GM13976 (cell line): ENCODE results near the gene DOHH.
"Not testable (repeated sequence)": the region's sequence is repeated elsewhere in the genome, so short reads cannot be mapped to it uniquely, and the experiment has no call there.

ENCODE experiments used
- DNase-seq: peaks from one replicate; pipeline ENCODE4 v3.0.0; 2012; ENCODE audit warnings: low spot score
- in situ Hi-C: fragments of 300-500 bp; cut with MboI; formaldehyde crosslinking; loops from one replicate; pipeline ENCODE4 v1.12.0; 2022; ENCODE audit warnings: low sequenced_read_pairs, mixed read lengths, inconsistent platforms; ENCODE audit not compliant: unreplicated experiment
- TF ChIP-seq, protein P1 (sequence below): IDR thresholded peaks from 2 replicates; pipeline ENCODE4 v1.5.1; 2012; ENCODE audit warnings: borderline replicate concordance, mild to moderate bottlenecking; ENCODE audit not compliant: insufficient read depth; ENCODE audit errors: extremely low read depth, missing control alignments, control extremely low read depth

Gene DOHH

DNA sequence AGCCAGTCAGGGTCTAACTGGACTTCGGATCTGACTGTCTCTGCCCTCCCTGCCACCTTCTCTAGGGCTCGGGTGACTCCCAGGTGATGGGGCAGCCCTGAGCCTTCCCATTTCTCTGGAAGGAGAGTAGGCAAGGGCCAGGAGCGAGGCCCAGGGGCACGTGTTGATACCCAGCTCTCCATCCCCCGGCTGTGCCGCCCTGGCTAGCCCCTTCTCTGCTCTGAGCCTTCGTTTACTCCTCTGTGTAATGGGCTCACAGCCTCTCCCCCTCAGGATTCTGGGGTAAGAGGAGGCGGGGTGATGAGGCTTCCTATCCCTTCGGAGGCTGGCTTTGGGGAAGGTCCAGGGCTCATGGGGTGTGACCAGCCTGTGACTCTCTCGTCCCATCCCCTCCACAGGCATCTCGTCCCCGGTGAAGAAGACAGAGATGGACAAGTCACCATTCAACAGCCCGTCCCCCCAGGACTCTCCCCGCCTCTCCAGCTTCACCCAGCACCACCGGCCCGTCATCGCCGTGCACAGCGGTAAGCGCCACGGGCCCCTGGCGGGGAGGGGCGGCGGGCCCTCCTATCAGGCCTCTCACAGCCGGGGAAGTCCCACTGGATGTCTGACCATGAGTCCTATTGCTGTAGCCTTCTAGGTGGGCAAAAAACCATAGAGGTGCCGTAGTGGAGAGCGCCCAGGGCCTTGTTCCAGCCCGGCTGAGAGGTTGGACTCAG lies 51.7 kb downstream of the DOHH start:
- in situ Hi-C loops = no loop called here
- DNase-seq = no peak
- TF ChIP-seq, protein P1, sequence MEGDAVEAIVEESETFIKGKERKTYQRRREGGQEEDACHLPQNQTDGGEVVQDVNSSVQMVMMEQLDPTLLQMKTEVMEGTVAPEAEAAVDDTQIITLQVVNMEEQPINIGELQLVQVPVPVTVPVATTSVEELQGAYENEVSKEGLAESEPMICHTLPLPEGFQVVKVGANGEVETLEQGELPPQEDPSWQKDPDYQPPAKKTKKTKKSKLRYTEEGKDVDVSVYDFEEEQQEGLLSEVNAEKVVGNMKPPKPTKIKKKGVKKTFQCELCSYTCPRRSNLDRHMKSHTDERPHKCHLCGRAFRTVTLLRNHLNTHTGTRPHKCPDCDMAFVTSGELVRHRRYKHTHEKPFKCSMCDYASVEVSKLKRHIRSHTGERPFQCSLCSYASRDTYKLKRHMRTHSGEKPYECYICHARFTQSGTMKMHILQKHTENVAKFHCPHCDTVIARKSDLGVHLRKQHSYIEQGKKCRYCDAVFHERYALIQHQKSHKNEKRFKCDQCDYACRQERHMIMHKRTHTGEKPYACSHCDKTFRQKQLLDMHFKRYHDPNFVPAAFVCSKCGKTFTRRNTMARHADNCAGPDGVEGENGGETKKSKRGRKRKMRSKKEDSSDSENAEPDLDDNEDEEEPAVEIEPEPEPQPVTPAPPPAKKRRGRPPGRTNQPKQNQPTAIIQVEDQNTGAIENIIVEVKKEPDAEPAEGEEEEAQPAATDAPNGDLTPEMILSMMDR = no peak

DNA sequence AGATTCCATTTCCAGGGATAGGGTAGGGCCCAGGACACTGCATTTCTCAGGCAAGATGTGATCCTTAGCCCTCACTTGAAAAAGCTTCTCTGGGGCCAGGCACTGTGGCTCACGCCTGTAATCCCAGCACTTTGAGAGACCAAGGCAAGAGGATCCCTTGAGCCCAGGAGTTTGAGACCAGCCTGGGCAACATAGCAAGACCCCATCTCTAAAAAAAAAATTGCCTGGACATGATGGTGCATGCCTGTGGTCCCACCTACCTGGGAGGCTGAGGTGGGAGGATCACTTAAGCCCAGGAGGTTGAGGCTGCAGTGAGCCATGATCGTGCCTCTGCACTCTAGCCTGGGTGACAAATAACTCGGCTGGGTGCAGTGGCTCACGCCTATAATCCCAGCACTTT lies 53.8 kb downstream of the DOHH start:
- in situ Hi-C loops, DNase-seq: not testable (repeated sequence)

DNA sequence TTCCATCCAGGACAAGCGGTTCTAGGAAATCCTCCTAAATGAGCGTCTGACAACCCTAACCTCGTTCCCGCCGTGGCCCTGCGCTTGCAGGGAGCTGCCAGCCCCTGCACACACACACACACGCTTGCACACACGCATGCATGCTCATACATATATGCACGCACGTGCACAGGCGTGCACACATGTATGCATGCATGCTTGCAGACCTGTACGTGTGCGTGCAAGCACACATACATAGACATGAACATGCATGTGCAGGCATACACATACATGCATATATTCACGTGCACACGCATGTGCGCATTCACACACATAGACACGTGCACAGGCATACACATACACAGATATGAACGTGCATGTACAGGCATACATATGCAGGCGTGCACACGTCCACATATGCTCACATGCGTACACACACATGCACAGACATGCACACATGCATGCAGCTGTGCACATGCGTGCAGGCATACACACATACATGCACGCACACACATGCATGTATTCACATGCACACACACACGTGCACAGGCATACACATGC lies 55.7 kb downstream of the DOHH start:
- DNase-seq = no peak
- in situ Hi-C loops = no loop called here

DNA sequence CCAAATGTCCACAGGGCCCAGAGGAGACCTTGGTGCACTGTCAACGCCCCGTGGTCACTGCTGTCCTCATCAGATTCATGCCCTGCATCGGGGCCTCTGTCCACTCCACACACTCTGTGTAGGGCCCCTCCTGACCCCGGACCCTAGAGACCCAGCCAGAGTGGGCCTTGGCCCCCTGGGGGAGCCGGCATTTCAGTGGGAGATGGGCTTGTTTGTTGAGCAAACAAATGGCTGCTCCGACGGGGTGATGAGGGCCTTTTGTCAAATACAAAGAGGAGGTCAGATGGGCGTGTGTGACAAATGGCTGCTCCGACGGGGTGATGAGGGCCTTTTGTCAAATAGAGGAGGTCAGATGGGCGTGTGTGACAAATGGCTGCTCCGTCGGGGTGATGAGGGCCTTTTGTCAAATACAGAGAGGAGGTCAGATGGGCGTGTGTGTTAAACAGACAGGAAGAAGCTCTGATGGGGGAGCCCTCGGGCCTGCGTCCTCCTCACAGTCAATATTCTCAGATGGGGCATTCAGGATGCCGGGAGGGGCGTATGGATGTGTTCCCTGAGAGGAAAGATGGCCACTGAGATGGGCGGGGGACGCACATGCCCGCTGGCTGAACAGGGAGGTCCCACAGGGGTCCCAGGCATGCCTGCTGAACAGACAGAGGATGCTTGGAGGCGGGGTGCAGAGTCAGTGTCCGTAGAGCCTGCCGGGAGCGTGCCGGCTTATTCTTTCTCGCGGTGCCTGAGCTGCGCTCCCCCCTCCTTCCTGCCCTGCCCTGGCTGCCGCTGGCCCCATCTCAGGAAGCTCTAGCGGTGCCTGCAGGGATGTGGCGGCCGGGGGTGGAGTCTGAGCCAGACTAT lies 56.4 kb downstream of the DOHH start:
- DNase-seq = no peak
- in situ Hi-C loops = no loop called here
- TF ChIP-seq, protein P1 = no peak

More for the DNA sequence above, 55.7 kb downstream of the DOHH start:
- TF ChIP-seq, protein P1 = no peak

DNA sequence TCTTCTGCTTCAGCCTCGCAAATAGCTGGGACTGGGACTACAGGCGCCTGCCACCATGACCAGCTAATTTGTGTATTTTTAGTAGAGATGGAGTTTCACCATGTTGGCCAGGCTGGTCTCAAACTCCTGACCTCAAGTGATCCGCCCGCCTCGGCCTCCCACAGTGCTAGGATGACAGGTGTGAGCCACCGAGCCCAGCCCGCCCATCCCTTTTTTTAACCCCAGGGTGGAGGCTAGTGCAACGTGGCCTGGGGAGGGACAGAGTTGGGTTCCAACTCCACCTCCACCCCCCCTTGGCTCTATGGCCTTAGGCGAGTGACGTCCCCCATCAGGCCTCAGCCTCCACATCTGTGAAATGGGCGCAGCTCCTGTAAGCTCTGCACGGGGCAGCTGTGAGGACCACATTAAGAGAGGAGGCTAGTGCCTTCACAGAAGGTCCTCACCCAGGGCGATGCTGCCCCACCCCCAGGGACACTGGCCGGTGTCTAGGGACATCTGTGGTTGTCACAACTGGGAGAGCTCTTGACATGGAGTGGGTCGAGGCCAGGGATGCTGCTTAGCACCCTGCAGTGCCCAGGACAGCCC lies 57.9 kb downstream of the DOHH start:
- DNase-seq = no peak
- in situ Hi-C loops = no loop called here

DNA sequence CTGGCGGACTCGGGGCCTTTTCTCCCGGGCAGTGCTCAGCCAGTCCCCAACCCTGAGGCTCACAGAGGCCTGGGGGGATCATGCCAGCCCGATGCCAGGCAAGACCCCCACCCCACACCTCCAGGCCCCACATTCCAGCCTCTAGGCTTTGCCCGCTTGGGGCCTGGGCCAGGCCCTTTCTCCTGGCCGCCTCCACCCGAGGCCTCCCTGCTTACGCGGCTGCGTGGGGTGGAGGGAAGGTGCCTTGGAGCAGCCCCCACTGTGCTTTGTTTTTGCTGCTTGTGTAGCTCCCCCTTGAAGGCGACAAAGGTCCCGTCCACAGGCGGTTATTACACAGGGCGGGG lies 58.5 kb downstream of the DOHH start:
- TF ChIP-seq, protein P1 = no peak
- in situ Hi-C loops = no loop called here
- no peak for DNase-seq

More for the DNA sequence above, 57.9 kb downstream of the DOHH start:
- TF ChIP-seq, protein P1 = no peak
